SK-N-SH (cell line): ENCODE results near the gene TSHZ2. TPM values are rescaled to one million over a fixed set of nuclear protein-coding genes. Genes with fewer than 3 reads are reported as not detected.

Source experiments
- CTCF ChIA-PET: fragments of 300-600, 350-600 bp; formaldehyde crosslinking; extraction: SDS; loops from one replicate; lab custom pipeline; 2021; lab: Yijun Ruan, JAX
- POLR2A ChIA-PET: fragments of 350-600 bp; sonication (Branson Sonifier 250); formaldehyde crosslinking; extraction: SDS; loops from one replicate; lab custom pipeline; 2020; ENCODE audit warnings: antibody characterized with exemption, inconsistent platforms; lab: Yijun Ruan, JAX
- DNase-seq: peaks from one replicate; pipeline ENCODE4 v3.0.0; 2012
- H2AFZ ChIP-seq: fragments of 200-600 bp; sonication (generic); 2 replicates; pipeline ENCODE4 v1.8.1; 2016; ENCODE audit warnings: antibody characterized with exemption, mild to moderate bottlenecking, low read depth
- H3F3A ChIP-seq: fragments of 200-600 bp; sonication (generic); replicated peaks from 2 replicates; pipeline ENCODE3; 2016; ENCODE audit warnings: antibody characterized with exemption, mild to moderate bottlenecking; ENCODE audit not compliant: insufficient read depth
- H3K27ac ChIP-seq, 2 experiments: fragments of 200-500 bp in 1 of 2; fragments of 200-600 bp in 1 of 2; sonication (Bioruptor generic) in 1 of 2; sonication (generic), shearing (Covaris generic) in 1 of 2; 2 replicates each; pipeline versions ENCODE4 v1.5.1 to v1.6.1; 2014 to 2016; ENCODE audit warnings: low read depth in 2 of 2, inconsistent platforms in 1 of 2, low read length in 1 of 2, mild to moderate bottlenecking in 1 of 2, mixed read lengths in 1 of 2
- H3K27me3 ChIP-seq: fragments of 200-600 bp; sonication (generic), shearing (Covaris generic); 2 replicates; pipeline ENCODE4 v1.6.1; 2016; ENCODE audit warnings: mixed run types; ENCODE audit not compliant: insufficient read depth
- H3K36me3 ChIP-seq, 2 experiments: fragments of 200-500 bp in 1 of 2; fragments of 200-600 bp in 1 of 2; sonication (Bioruptor generic) in 1 of 2; sonication (generic) in 1 of 2; replicated peaks in 1 of 2; 2 replicates each; pipeline versions ENCODE3 to v1.5.1; 2014 to 2016; ENCODE audit warnings: low read length in 1 of 2, mild to moderate bottlenecking in 1 of 2; ENCODE audit not compliant: insufficient read depth in 2 of 2, control insufficient read depth in 1 of 2
- H3K4me1 ChIP-seq, 2 experiments: fragments of 200-500 bp in 1 of 2; fragments of 200-600 bp in 1 of 2; sonication (Bioruptor generic) in 1 of 2; sonication (generic), shearing (Covaris generic) in 1 of 2; 2 replicates each; pipeline versions ENCODE4 v1.5.1 to v1.6.1; 2014 to 2016; ENCODE audit warnings: low read depth in 1 of 2, low read length in 1 of 2, mixed run types in 1 of 2; ENCODE audit not compliant: insufficient read depth in 2 of 2, control insufficient read depth in 1 of 2
- H3K4me2 ChIP-seq: fragments of 200-600 bp; sonication (generic), shearing (Covaris generic); 2 replicates; pipeline ENCODE4 v1.6.1; 2017; ENCODE audit warnings: mixed run types
- H3K4me3 ChIP-seq, 2 experiments: fragments of 200-500 bp in 1 of 2; fragments of 200-600 bp in 1 of 2; sonication (Bioruptor generic) in 1 of 2; sonication (generic), shearing (Covaris generic) in 1 of 2; 2 replicates each; pipeline versions ENCODE4 v1.5.1 to v1.8.1; 2014 to 2016; ENCODE audit warnings: low read depth in 2 of 2, inconsistent platforms in 1 of 2, low read length in 1 of 2, mild to moderate bottlenecking in 1 of 2, mixed read lengths in 1 of 2, moderate library complexity in 1 of 2
- H3K79me2 ChIP-seq: fragments of 200-600 bp; sonication (generic); 2 replicates; pipeline ENCODE4 v1.8.1; 2017; ENCODE audit warnings: mild to moderate bottlenecking; ENCODE audit not compliant: insufficient read depth
- H3K9ac ChIP-seq: fragments of 200-600 bp; sonication (generic); 2 replicates; pipeline ENCODE4 v1.6.1; 2017; ENCODE audit warnings: mixed run types
- H3K9me2 ChIP-seq: fragments of 200-600 bp; sonication (generic); 2 replicates; pipeline ENCODE4 v1.6.1; 2017; ENCODE audit warnings: mixed run types
- H3K9me3 ChIP-seq: fragments of 200-600 bp; sonication (generic); 2 replicates; pipeline ENCODE4 v1.6.1; 2017; ENCODE audit warnings: mixed run types, mild to moderate bottlenecking, moderate library complexity
- H4K20me1 ChIP-seq: fragments of 200-600 bp; sonication (generic); 2 replicates; pipeline ENCODE4 v1.6.1; 2017; ENCODE audit warnings: mild to moderate bottlenecking, mixed run types; ENCODE audit not compliant: insufficient read depth
- ELF1 ChIP-seq: IDR thresholded peaks from 2 replicates; pipeline ENCODE4 v1.4.0; 2012
- EP300 ChIP-seq, 2 experiments: IDR thresholded peaks; 2 replicates each; pipeline versions ENCODE4 v1.4.0 to v1.6.1; 2012; ENCODE audit warnings: borderline replicate concordance in 1 of 2, low read depth in 1 of 2, low read length in 1 of 2
- FOXM1 ChIP-seq: IDR thresholded peaks from 2 replicates; pipeline ENCODE4 v1.4.0; 2012; ENCODE audit warnings: low read depth, mild to moderate bottlenecking
- GABPA ChIP-seq: IDR thresholded peaks from 2 replicates; pipeline ENCODE4 v1.4.0; 2012; ENCODE audit warnings: low read depth, mild to moderate bottlenecking
- GATA2 ChIP-seq: sonication (generic); formaldehyde crosslinking; IDR thresholded peaks from 2 replicates; pipeline ENCODE4 v1.5.0; 2020; ENCODE audit warnings: mild to moderate bottlenecking, missing genetic modification reagents
- MEF2A ChIP-seq: IDR thresholded peaks from 2 replicates; pipeline ENCODE4 v1.4.0; 2012; ENCODE audit warnings: low read depth, borderline replicate concordance
- RAD21 ChIP-seq: IDR thresholded peaks from 2 replicates; pipeline ENCODE4 v1.6.1; 2012; ENCODE audit warnings: mild to moderate bottlenecking, low read length
- REST ChIP-seq: IDR thresholded peaks from 2 replicates; pipeline ENCODE4 v1.6.1; 2012; ENCODE audit warnings: mild to moderate bottlenecking, low read depth, low read length, moderate library complexity
- RFX5 ChIP-seq: IDR thresholded peaks from 2 replicates; pipeline ENCODE4 v1.6.1; 2012; ENCODE audit warnings: mild to moderate bottlenecking, improper control_type of control experiment, low read length
- RXRA ChIP-seq: IDR thresholded peaks from 2 replicates; pipeline ENCODE4 v1.4.0; 2012; ENCODE audit warnings: low read depth, mild to moderate bottlenecking, borderline replicate concordance
- SIN3A ChIP-seq: IDR thresholded peaks from 2 replicates; pipeline ENCODE4 v1.6.1; 2012; ENCODE audit warnings: low read depth, mild to moderate bottlenecking, low read length, moderate library complexity, borderline replicate concordance
- SMC3 ChIP-seq: IDR thresholded peaks from 2 replicates; pipeline ENCODE4 v1.6.1; 2012; ENCODE audit warnings: low read depth, low read length, improper control_type of control experiment
- TAF1 ChIP-seq: IDR thresholded peaks from 2 replicates; pipeline ENCODE4 v1.6.1; 2012; ENCODE audit warnings: low read depth, mild to moderate bottlenecking, low read length, moderate library complexity, borderline replicate concordance
- YY1 ChIP-seq: IDR thresholded peaks from 2 replicates; pipeline ENCODE4 v1.4.0; 2012; ENCODE audit warnings: low read depth, mild to moderate bottlenecking
- WGBS: methylation state at CpG from one replicate; pipeline ENCODE4 v1.1.6; 2017; ENCODE audit warnings: low lambda C conversion rate; 5-methylcytosine and 5-hydroxymethylcytosine counted together
- polyA plus RNA-seq, 3 experiments: library from polyadenylated mRNA; depleted of rRNA; stranded (reverse); fragments of >200 nt; gene quantifications; 2 replicates each; pipeline ENCODE4 v1.2.3, GENCODE V29; 2012
- TF ChIP-seq, protein P1 (sequence below): fragments of 200-600 bp; sonication (generic); IDR thresholded peaks from 2 replicates; pipeline ENCODE4 v1.6.1; 2017; ENCODE audit warnings: antibody characterized with exemption, mild to moderate bottlenecking, moderate library complexity

TSHZ2 gene
- polyA plus RNA-seq, 1 of the 3 experiments (the other 2 are of a cell fraction), result 0.13 TPM

- ChIA-PET CTCF (interaction anchor here (0.8 to 1.9 kb wide), 4 partner anchors 10 to 903 kb away, joined by 3 to 11 read pairs (median 4); no protein-coding TSS in a partner anchor), POLR2A (no interaction called here)
- H2AFZ ChIP-seq, result no peak overlapping the region
Observed at GRCh38 chr20:53215166-53215565, 243.0 kb downstream of the TSHZ2 start.

DNA sequence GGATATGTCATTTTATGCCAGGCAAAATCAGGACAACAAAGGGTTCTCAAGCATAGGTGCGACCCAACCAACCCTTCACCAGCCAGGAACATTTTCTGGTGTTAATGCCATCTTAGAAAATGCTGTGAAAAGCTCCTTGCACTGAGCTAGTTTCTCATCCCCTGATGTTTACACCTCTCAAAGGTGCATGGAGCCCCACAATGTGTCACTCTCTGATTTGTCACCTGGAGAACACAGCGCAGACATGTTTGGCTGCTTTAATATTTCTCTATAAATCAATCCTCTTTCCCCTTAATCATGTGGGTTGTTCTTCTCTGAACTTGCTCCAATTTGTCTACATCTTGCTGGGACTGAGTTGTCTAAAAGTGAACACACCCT lies 244.3 kb downstream of the TSHZ2 start:
- no peak for DNase-seq
- H3K79me2 ChIP-seq, result no peaks in the 10 kb centered on the region
- 85% methylated on average over 2 of the region's 2 CpGs for WGBS
- no peaks in the 10 kb centered on the region for H3F3A ChIP-seq
- no peaks in the 10 kb centered on the region for H3K36me3 ChIP-seq
- POLR2A ChIA-PET, result no interaction called here
- no peak overlapping the region for H3K9ac ChIP-seq
- H3K27ac ChIP-seq, result no peak overlapping the region
- no peak overlapping the region for H2AFZ ChIP-seq
- no peaks in the 10 kb centered on the region for H4K20me1 ChIP-seq
- CTCF ChIA-PET, result interaction anchor here (0.6 to 1.9 kb wide), 19 partner anchors 9 to 904 kb away, joined by 3 to 11 read pairs (median 3); no protein-coding TSS in a partner anchor
- no peak overlapping the region for H3K4me3 ChIP-seq
- H3K4me2 ChIP-seq, result no peak overlapping the region
- no peak for TF ChIP-seq ELF1
- TF ChIP-seq TAF1, result no peak
- no peak for TF ChIP-seq FOXM1
- TF ChIP-seq GATA2, result no peak
- no peak for TF ChIP-seq REST
- no peak for TF ChIP-seq SIN3A
- no peak for TF ChIP-seq YY1
- TF ChIP-seq EP300 (IDR thresholded peaks at IDR 0.05; ENCODE audit: borderline replicate concordance in 1 of 2, low read depth in 1 of 2, low read length in 1 of 2), result no peak
- no peak for TF ChIP-seq RAD21
- TF ChIP-seq MEF2A, result no peak
- no peak for TF ChIP-seq RXRA
- H3K9me3 ChIP-seq, result no peaks in the 10 kb centered on the region
- H3K4me1 ChIP-seq, result no peaks in the 10 kb centered on the region
- H3K27me3 ChIP-seq, result no peaks in the 10 kb centered on the region
- H3K9me2 ChIP-seq, result no peaks in the 10 kb centered on the region

More at GRCh38 chr20:53215166-53215565, 243.0 kb downstream of the TSHZ2 start:
- no peaks in the 10 kb centered on the region for H3K9me2 ChIP-seq
- WGBS, result 58% methylated on average over 4 of the region's 4 CpGs
- no peak for TF ChIP-seq GABPA
- TF ChIP-seq RFX5, result no peak
- no peak for TF ChIP-seq EP300 (IDR thresholded peaks at IDR 0.05; ENCODE audit: borderline replicate concordance in 1 of 2, low read depth in 1 of 2, low read length in 1 of 2)
- no peak for TF ChIP-seq RAD21
- TF ChIP-seq MEF2A, result no peak
- TF ChIP-seq TAF1, result no peak
- TF ChIP-seq, protein P1, sequence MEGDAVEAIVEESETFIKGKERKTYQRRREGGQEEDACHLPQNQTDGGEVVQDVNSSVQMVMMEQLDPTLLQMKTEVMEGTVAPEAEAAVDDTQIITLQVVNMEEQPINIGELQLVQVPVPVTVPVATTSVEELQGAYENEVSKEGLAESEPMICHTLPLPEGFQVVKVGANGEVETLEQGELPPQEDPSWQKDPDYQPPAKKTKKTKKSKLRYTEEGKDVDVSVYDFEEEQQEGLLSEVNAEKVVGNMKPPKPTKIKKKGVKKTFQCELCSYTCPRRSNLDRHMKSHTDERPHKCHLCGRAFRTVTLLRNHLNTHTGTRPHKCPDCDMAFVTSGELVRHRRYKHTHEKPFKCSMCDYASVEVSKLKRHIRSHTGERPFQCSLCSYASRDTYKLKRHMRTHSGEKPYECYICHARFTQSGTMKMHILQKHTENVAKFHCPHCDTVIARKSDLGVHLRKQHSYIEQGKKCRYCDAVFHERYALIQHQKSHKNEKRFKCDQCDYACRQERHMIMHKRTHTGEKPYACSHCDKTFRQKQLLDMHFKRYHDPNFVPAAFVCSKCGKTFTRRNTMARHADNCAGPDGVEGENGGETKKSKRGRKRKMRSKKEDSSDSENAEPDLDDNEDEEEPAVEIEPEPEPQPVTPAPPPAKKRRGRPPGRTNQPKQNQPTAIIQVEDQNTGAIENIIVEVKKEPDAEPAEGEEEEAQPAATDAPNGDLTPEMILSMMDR, result no peak
- no peak for TF ChIP-seq RXRA
- TF ChIP-seq SMC3, result no peak
- no peak for TF ChIP-seq FOXM1
- DNase-seq, result no peak
- H3K4me3 ChIP-seq, result no peak overlapping the region
- H3K27me3 ChIP-seq, result no peaks in the 10 kb centered on the region
- no peaks in the 10 kb centered on the region for H3K9me3 ChIP-seq
- H3K9ac ChIP-seq, result no peak overlapping the region
- no peaks in the 10 kb centered on the region for H3K4me1 ChIP-seq
- no peaks in the 10 kb centered on the region for H3K79me2 ChIP-seq
- no peak overlapping the region for H3K27ac ChIP-seq
- H3F3A ChIP-seq, result no peaks in the 10 kb centered on the region
- H4K20me1 ChIP-seq, result no peaks in the 10 kb centered on the region
- no peaks in the 10 kb centered on the region for H3K36me3 ChIP-seq
- no peak overlapping the region for H3K4me2 ChIP-seq
